Stimulated activated CD4-positive, alpha-beta T cell treated with anti-CD3 and anti-CD28 coated beads, Interleukin-1b, Interleukin-23, amount 100 ng/mL, for 4 hours (primary cell): ENCODE results near the gene ZNF143.
"Not testable (repeated sequence)": the region's sequence is repeated elsewhere in the genome, so short reads cannot be mapped to it uniquely, and the experiment has no call there.

Experiments used
- DNase-seq, 2 donors: peaks; one replicate each; pipeline ENCODE4 v3.0.0-alpha.2; 2020; ENCODE audit warnings: low read depth in 2 of 2

ZNF143 gene

GRCh38 chr11:9460322-9461062, at the start of gene ZNF143:
TSS of gene ZNF143 (plus strand) at chr11:9461012. CDS start at chr11:9471309, 10,297 bp downstream.
- peak; percentile 99 for DNase-seq

DNA sequence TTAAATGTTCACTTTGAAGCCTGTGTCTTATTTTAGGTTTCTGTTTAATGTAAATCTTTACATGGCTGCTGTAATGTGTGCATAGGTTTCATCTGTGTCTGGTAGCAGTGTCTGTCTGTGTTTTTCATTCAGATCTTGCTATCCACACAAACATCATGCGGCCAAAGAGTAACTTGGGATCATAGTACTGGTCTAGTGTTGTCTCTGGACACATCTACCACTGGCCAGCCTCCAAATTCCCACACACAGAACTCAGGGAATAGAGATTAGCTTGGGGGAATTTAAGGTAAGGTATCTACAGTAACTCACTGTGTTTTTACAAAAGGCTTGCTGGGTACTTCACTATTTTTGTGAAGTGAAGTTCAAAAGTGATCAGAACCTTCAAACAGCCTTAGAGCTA, 32.1 kb upstream of the ZNF143 start:
- DNase-seq: no peak

DNA sequence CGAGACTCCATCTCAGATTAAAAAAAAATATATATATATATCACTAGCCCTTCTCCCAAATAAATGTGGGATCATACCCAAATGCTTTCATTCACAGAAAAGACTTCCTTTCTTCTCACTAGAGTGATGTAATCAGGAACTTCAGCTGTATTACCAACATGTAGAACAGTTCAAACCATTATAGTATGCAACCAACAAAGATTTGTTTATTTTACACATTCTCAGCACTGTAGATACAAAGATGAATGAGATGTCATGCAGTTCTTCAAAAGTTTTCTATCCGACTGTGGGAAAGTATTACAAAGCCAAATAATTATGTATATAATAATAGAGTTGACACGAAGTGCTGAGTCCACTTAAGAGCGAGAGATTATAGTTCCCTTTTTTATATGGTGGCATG, 22.2 kb upstream of the ZNF143 start:
- no peak for DNase-seq

GRCh38 chr11:9446230-9446629, 14.6 kb upstream of the ZNF143 start:
- no peak for DNase-seq

DNA sequence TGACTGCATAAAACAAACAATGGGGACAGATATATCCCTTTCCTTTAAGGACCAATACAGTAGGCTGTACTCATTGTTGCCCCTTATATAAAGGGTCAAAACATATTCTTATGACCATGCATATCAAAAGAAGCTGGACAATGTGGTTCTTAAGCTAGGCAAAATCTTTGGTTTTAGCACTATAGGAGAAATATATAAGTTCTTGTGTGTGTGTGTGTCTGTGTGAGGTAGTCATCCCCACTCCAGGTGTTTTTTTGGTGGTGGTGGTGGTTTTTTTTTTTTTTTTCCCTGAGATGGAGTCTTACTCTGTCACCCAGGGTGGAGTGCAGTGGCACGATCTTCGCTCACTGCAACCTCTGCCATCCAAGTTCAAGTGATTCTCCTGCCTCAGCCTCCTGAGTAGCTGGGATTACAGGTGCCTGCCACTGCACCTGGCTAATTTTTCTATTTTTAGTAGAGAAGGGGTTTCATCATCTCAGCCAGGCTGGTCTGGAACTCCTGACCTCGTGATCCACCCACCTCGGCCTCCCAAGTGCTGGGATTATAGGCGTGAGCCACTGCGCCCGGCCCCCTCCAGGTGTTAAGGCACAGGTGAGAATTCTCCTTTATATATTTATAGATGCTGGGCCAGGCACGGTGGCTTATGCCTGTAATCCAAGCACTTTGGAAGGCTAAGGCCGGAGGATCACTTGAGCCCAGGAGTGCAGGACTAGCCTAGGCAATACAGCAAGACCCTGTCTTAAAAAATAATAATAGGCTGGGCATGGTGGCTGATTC, 12.0 kb upstream of the ZNF143 start:
- DNase-seq: no peak

- not testable (repeated sequence) for DNase-seq
Measured at GRCh38 chr11:9452023-9452422, 8.8 kb upstream of the ZNF143 start.

DNA sequence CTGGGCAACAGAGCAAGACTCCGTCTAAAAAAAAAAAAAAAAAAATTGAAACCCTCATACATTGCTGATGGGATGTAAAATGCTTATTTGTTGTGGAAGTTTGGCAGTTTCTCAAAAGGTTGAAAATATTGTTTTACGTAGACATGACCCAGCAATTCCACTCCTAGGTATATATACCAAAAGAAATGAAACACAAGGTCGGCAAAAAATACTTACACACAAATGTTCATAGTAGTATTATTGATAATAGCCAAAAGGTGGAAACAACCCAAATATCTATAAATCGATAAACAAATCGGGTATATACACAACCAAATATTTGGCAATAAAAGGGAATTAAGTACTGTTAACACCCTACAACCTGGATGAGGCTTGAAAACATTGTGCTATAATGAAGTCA, 5.1 kb upstream of the ZNF143 start:
- DNase-seq: no peak

GRCh38 chr11:9459667-9460321, 1.0 kb upstream of the ZNF143 start:
- DNase-seq: peak; percentile 12 to 40

GRCh38 chr11:9461063-9461759, 399 bp downstream of the ZNF143 start:
- DNase-seq: peak; percentile 55 to 66

GRCh38 chr11:9461760-9462134, 935 bp downstream of the ZNF143 start:
- no peak for DNase-seq

DNA sequence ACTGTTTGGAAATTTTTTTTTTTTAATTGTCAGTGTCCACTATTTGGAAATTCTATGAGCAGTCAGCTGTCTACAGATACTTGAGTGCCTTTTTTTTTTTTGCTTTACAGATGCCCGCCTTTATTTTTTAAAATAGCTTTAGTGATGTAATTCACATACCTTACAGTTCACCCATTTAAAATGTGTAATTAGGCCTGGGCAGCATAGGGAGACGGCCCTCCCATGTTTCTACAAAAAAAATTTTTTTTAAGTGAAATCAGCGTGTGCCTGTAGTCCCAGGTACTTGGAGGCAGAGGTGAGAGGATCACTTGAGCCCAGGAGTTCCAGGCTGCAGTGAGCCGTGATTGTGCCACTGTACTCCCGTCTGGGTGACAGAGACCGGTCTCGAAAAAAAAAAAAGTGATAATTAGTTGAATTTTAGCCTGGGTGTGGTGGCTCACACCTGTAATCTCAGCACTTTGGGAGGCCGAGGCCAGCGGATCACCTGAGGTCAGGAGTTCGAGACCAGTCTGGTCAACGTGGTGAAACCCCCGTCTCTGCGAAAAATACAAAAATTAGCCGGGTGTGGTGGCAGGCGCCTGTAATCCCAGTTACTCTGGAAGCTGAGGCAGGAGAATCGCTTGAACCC, 1.5 kb downstream of the ZNF143 start:
- DNase-seq: no peak

GRCh38 chr11:9462806-9463537, 2.2 kb downstream of the ZNF143 start:
- DNase-seq: no peak

DNA sequence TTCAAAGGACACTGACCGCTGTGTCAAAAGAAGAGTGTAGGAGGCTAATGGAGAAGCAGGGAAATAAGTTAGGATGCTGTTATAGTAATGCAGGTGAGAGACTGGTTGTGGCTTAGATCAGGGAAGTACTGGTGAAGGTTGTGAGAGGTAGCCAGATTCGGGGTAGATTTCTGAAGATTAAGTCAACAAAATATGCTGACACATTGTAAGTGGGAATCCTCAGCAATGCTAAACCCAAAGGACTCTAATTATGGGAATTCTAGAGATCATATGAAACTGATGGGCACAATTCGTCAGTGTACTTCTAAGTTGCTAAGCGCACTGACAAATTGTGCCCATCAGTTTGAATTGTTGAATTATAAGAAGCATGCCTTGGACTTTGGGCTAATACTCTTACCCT, 10.0 kb downstream of the ZNF143 start:
- no peak for DNase-seq

DNA sequence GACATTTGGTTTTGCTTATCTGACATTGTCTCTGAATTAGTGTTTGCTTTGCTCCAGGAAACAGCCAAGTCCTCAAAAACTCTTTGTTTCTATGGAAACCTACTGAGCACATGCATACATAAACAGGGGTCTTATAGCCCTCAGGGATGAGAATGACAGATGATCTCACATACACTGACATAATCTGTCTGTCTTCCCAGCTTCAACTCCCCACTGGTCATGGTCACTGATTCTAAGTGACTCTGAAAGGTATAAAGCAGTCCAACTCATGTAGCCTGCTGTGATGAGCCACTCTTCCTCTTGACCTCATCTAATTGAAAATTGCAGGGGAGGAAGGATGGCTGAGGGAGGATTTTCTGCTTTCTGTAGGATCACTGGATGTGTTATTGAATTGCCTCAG, 12.6 kb downstream of the ZNF143 start:
- DNase-seq: no peak

DNA sequence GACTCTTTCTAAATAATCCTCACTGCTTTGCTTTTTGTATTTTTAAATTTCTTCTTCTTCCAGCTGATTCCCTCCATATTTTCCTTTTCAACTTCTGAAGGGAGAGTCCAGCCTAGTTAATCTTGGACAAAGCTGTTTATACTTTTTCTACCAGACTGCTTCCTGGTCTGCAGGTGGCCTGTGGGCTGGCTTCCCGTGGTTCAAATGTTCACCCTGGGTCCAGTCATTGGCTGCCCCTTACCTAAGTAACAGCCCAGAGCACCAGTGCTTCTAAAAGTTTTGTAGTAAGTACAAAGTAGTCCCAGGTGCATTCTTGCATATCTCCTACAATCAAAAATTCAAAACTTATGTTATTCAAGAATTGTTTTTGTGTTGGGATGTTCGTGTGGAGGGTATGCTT, 19.1 kb downstream of the ZNF143 start:
- DNase-seq: no peak

- no peak for DNase-seq
Measured at GRCh38 chr11:9489080-9489765, 28.4 kb downstream of the ZNF143 start.

DNA sequence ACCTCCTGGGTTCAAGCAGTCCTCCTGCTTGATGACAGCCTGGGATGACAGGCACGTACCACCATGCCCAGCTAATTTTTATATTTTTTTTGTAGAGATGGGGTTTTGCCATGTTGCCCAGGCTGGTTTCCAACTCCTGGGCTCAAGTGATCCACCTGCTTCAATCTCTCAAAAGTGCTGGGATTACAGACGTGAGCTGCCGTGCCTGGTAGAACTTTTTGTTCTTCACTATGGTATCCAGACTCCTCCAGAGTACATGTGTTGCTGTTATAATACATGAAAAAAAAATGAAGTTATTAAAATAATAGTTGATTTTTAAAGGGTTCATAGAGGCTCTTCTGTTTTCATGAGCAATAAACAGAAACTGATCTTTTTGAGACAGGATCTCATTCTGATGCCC, 29.6 kb downstream of the ZNF143 start:
- DNase-seq: no peak

DNA sequence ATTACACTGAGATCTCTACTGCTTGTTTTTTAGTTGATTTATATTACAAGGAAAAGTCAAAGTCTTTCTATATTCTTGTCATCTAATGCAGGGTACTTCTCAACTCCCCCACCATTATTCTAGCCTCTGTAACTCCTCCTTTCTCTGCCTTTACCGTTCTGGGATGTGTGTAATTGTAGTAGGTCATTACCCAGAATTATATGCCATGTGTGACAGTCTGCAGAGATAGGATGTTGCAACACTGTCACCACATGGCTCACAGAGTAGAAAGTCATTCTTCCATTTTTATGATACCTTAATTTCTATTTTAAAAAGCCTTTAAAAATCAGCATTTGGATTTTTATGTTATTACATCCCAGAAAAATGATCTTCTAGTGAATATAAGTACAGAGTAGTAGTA, 32.7 kb downstream of the ZNF143 start:
- no peak for DNase-seq

DNA sequence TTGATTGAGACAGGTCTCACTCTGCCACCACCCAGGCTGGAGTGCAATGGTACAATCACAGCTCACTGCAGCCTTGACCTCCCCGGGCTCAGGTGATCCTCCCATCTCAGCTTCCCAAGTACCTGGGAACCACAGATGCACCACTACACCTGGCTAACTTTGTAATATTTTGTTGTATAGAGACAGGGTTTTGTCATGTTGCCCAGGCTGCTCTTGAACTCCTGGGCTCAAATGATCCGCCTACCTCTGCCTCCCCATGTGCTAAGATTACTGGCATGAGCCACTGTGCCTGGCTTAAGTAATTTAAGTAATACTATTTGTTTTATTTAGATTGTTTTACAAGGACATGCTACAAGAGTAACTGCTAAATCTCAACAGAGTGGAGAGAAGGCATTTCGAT, 33.5 kb downstream of the ZNF143 start:
- DNase-seq: no peak

- DNase-seq: no peak
Measured at GRCh38 chr11:9495803-9496514, 35.1 kb downstream of the ZNF143 start.
